H1 (cell line): Measurements from ENCODE around the gene GRID2. TPM values are rescaled to one million over a fixed set of nuclear protein-coding genes. Genes with fewer than 3 reads are reported as not detected.

Source experiments
- SUZ12 ChIP-seq: fragments of 200-600 bp; sonication (generic); IDR thresholded peaks from 2 replicates; pipeline ENCODE4 v1.6.1; 2012; ENCODE audit warnings: mild to moderate bottlenecking, inconsistent platforms, low read length, moderate library complexity, mixed read lengths
- polyA plus RNA-seq, 7 experiments: library from polyadenylated mRNA; depleted of rRNA in 3 of 7; stranded (reverse) in 5 of 7; unstranded in 2 of 7; fragments of >200 nt in 5 of 7; fragments of 200-250 nt in 2 of 7; gene quantifications; 1 replicate in 5 of 7; 2 replicates in 1 of 7; 4 replicates in 1 of 7; pipeline versions ENCODE4 v1.2.1 to v1.2.3, GENCODE V29; 2011 to 2013; ENCODE audit warnings: missing spikeins in 2 of 7, mixed read lengths in 2 of 7
- total RNA-seq: library from RNA; stranded (reverse); fragmentation: NEBNext Ultra II Directional; extraction: Animal tissue kit (Norgen Biotek cat#: 25700); gene quantifications from 2 replicates; pipeline ENCODE4 v1.2.1, GENCODE V29; 2021

The GRID2 gene
- total and polyA plus RNA-seq, 2 of the 8 experiments (the other 6 are each of a cell fraction or from before 2014, with no cell fraction given): 31.1 to 81.9 TPM

GRCh38 chr4:93776386-93777080 lies 1472.8 kb downstream of the GRID2 start (continued):
- no peak for TF ChIP-seq SUZ12
